B cell (primary cell): ENCODE measurements around the gene SLAIN2. TPM values are rescaled to one million over a fixed set of nuclear protein-coding genes. Genes with fewer than 3 reads are reported as not detected.
"Not testable (repeated sequence)": the region's sequence is repeated elsewhere in the genome, so short reads cannot be mapped to it uniquely, and the experiment has no call there.

Experiments
- ATAC-seq: fragments of 200-7000 bp; cut with Tn5 transposase; one replicate; pipeline ENCODE4 v1.10.0; 2021; ENCODE audit warnings: low read depth, mild to moderate bottlenecking, moderate number of reproducible peaks, moderate library complexity
- CTCF ChIA-PET: fragments of 350-600 bp; sonication (Branson Sonifier 250); formaldehyde crosslinking; loops from one replicate; lab custom pipeline; 2021; ENCODE audit warnings: antibody characterized with exemption, inconsistent platforms; lab: Charles Lee
- POLR2A ChIA-PET: fragments of 350-600 bp; sonication (Branson Sonifier 250); formaldehyde crosslinking; loops from one replicate; lab custom pipeline; 2021; ENCODE audit warnings: antibody characterized with exemption; lab: Charles Lee
- DNase-seq: peaks from one replicate; pipeline ENCODE4 v3.0.0; 2013
- H2AFZ ChIP-seq: 2 replicates; pipeline ENCODE4 v1.6.1; 2012; ENCODE audit warnings: mild to moderate bottlenecking, low read depth, low read length; ENCODE audit not compliant: insufficient read depth, poor library complexity, severe bottlenecking
- H3K27ac ChIP-seq, 2 donors: 1 replicate in 1 of 2; 2 replicates in 1 of 2; pipeline ENCODE4 v1.5.1; 2012 to 2013; ENCODE audit warnings: low read length in 2 of 2, mild to moderate bottlenecking in 2 of 2, moderate library complexity in 1 of 2
- H3K27me3 ChIP-seq, 4 experiments: fragments of 200-600 bp in 1 of 4; sonication (generic) in 1 of 4; replicated peaks in 1 of 4; 1 replicate in 2 of 4; 2 replicates in 2 of 4; pipeline versions ENCODE4 v1.6.1 to v1.7.0; 2013 to 2016; ENCODE audit warnings: low read length in 3 of 4, mild to moderate bottlenecking in 2 of 4, mixed read lengths in 1 of 4, moderate library complexity in 1 of 4; ENCODE audit not compliant: insufficient read depth in 4 of 4, control insufficient read depth in 3 of 4; ENCODE audit errors: control extremely low read depth in 1 of 4
- H3K36me3 ChIP-seq, 2 experiments: replicated peaks in 1 of 2; 1 replicate in 1 of 2; 2 replicates in 1 of 2; pipeline versions ENCODE4 v1.6.1 to v1.7.1; 2013; ENCODE audit warnings: low read length in 1 of 2; ENCODE audit not compliant: insufficient read depth in 2 of 2, control insufficient read depth in 1 of 2; ENCODE audit errors: control extremely low read depth in 1 of 2, extremely low read depth in 1 of 2
- H3K4me1 ChIP-seq, 2 donors: fragments of 200-600 bp in 1 of 2; sonication (generic) in 1 of 2; 1 replicate in 1 of 2; 2 replicates in 1 of 2; pipeline versions ENCODE4 v1.5.1 to v1.6.1; 2013 to 2017; ENCODE audit warnings: low read length in 2 of 2; ENCODE audit not compliant: control insufficient read depth in 2 of 2, insufficient read depth in 2 of 2
- H3K4me2 ChIP-seq: replicated peaks from 2 replicates; pipeline ENCODE3; 2012; ENCODE audit warnings: mild to moderate bottlenecking, low read depth, low read length; ENCODE audit not compliant: poor library complexity, severe bottlenecking
- H3K4me3 ChIP-seq, 5 experiments: fragments of 200-600 bp in 1 of 5; sonication (generic) in 1 of 5; 1 replicate in 3 of 5; 2 replicates in 2 of 5; pipeline versions ENCODE4 v1.5.1 to v1.7.0; 2011 to 2016; ENCODE audit warnings: low read length in 4 of 5, mild to moderate bottlenecking in 4 of 5, low read depth in 2 of 5, control low read depth in 1 of 5, moderate library complexity in 1 of 5; ENCODE audit not compliant: insufficient read depth in 1 of 5; ENCODE audit errors: control extremely low read depth in 1 of 5, extremely low read depth in 1 of 5
- H3K79me2 ChIP-seq: fragments of 200-600 bp; sonication (generic); one replicate; pipeline ENCODE4 v1.6.0; 2016; ENCODE audit warnings: low read length; ENCODE audit not compliant: control insufficient read depth, insufficient read depth
- H3K9ac ChIP-seq: fragments of 200-600 bp; sonication (generic); 2 replicates; pipeline ENCODE4 v1.6.1; 2017; ENCODE audit warnings: mild to moderate bottlenecking, low read length, moderate library complexity
- H3K9me3 ChIP-seq, 3 donors: one replicate each; pipeline versions ENCODE4 v1.6.1 to v1.7.1; 2013; ENCODE audit warnings: low read length in 2 of 3; ENCODE audit not compliant: control insufficient read depth in 2 of 3, insufficient read depth in 1 of 3; ENCODE audit errors: control extremely low read depth in 1 of 3
- H4K20me1 ChIP-seq: 2 replicates; pipeline ENCODE4 v1.6.0; 2012; ENCODE audit warnings: mild to moderate bottlenecking, low read length; ENCODE audit not compliant: insufficient read depth, control insufficient read depth, poor library complexity, severe bottlenecking
- H3K27ac Mint-ChIP-seq: one replicate; pipeline ENCODE4 v1.8.0; 2021; ENCODE audit warnings: mixed read lengths
- H3K27me3 Mint-ChIP-seq: one replicate; pipeline ENCODE4 v1.8.0; 2021; ENCODE audit warnings: mixed read lengths
- H3K4me1 Mint-ChIP-seq: one replicate; pipeline ENCODE4 v1.8.0; 2021; ENCODE audit warnings: mixed read lengths
- H3K4me3 Mint-ChIP-seq: one replicate; pipeline ENCODE4 v1.8.0; 2021; ENCODE audit warnings: mixed read lengths
- H3K9me3 Mint-ChIP-seq: one replicate; pipeline ENCODE4 v1.8.0; 2022; ENCODE audit warnings: mixed read lengths; ENCODE audit not compliant: insufficient read depth
- CTCF ChIP-seq: fragments of 200-600 bp; IDR thresholded peaks from one replicate; pipeline ENCODE4 v1.8.0; 2022; ENCODE audit warnings: antibody characterized with exemption, mild to moderate bottlenecking
- EZH2 ChIP-seq: IDR thresholded peaks from 2 replicates; pipeline ENCODE4 v1.6.1; 2012; ENCODE audit warnings: borderline replicate concordance, low read depth, mild to moderate bottlenecking, moderate library complexity, low read length; ENCODE audit not compliant: insufficient read depth, poor library complexity, severe bottlenecking
- WGBS: methylation state at CpG from one replicate; pipeline ENCODE4 v1.1.5; 2013; ENCODE audit warnings: missing lambda C conversion rate; ENCODE audit not compliant: insufficient coverage; 5-methylcytosine and 5-hydroxymethylcytosine counted together
- intact Hi-C: fragments of 100-400 bp; cut with micrococcal nuclease; formaldehyde crosslinking; loops from one replicate; pipeline ENCODE4 v1.10.0; 2022
- polyA plus RNA-seq: library from polyadenylated mRNA; depleted of rRNA; stranded (reverse); fragments of >200 nt; gene quantifications from 2 replicates; pipeline ENCODE4 v1.2.3, GENCODE V29; 2012
- total RNA-seq, 2 donors: library from RNA; stranded (reverse); fragments of 120-200 nt in 1 of 2; gene quantifications; 1 replicate in 1 of 2; 2 replicates in 1 of 2; pipeline versions ENCODE4 v1.2.3 to v1.2.4, GENCODE V29; 2013 to 2022

The SLAIN2 gene
- total and polyA plus RNA-seq, 2 donors (not counting 1 experiment from before 2014, with no cell fraction given) = 19.7 to 69.1 TPM

- Histone ChIP-seq H3K27me3 (no peaks in the 10 kb centered on the region), H2AFZ (no peak overlapping the region), H3K36me3 (no peaks in the 10 kb centered on the region), H3K79me2 (no peaks in the 10 kb centered on the region), H3K9ac (no peak overlapping the region), H4K20me1 (no peaks in the 10 kb centered on the region), H3K9me3 (peaks cover 0 to 1% (median 0%) of the 10 kb centered on the region in 3 donors), H3K27ac (no peak overlapping the region), H3K4me1 (no peaks in the 10 kb centered on the region), H3K4me3 (no peak overlapping the region), H3K4me2 (no peak overlapping the region)
- peaks cover 5% of the 10 kb centered on the region for H3K27me3 Mint-ChIP-seq
- ChIA-PET CTCF (no interaction called here), POLR2A (no interaction called here)
- WGBS = no CpG with 5 or more reads among the region's 1 CpG
- ATAC-seq (no peak), DNase-seq (no peak)
- H3K4me3 Mint-ChIP-seq = no peak overlapping the region
- intact Hi-C loops = no loop called here
- no peaks in the 10 kb centered on the region for H3K4me1 Mint-ChIP-seq
- H3K27ac Mint-ChIP-seq = no peak overlapping the region
- TF ChIP-seq CTCF (no peak), EZH2 (no peak)
- no peaks in the 10 kb centered on the region for H3K9me3 Mint-ChIP-seq
These were observed 95.0 kb downstream of the SLAIN2 start for GRCh38 chr4:48436318-48436717.

GRCh38 chr4:48439988-48440387, 98.7 kb downstream of the SLAIN2 start:
- H3K27me3 Mint-ChIP-seq = peaks cover 7% of the 10 kb centered on the region
- no peaks in the 10 kb centered on the region for H3K36me3 ChIP-seq
- no peak overlapping the region for H3K4me2 ChIP-seq
- H3K4me3 Mint-ChIP-seq = no peak overlapping the region
- H2AFZ ChIP-seq = no peak overlapping the region
- no peaks in the 10 kb centered on the region for H3K4me1 ChIP-seq
- no peak for DNase-seq
- H3K27ac ChIP-seq = no peak overlapping the region
- no peak for ATAC-seq
- H3K4me3 ChIP-seq = no peak overlapping the region
- ChIA-PET POLR2A (no interaction called here), CTCF (no interaction called here)
- no peak for TF ChIP-seq EZH2
- TF ChIP-seq CTCF = no peak
- no peak overlapping the region for H3K9ac ChIP-seq
- 86% methylated on average over 1 of the region's 2 CpGs for WGBS
- H3K9me3 Mint-ChIP-seq = no peaks in the 10 kb centered on the region
- H3K9me3 ChIP-seq = peaks cover 0 to 1% (median 0%) of the 10 kb centered on the region in 3 donors
- intact Hi-C loops = no loop called here
- H3K27me3 ChIP-seq = no peaks in the 10 kb centered on the region
- H3K27ac Mint-ChIP-seq = no peak overlapping the region
- H3K4me1 Mint-ChIP-seq = no peaks in the 10 kb centered on the region
- H4K20me1 ChIP-seq = no peaks in the 10 kb centered on the region
- H3K79me2 ChIP-seq = no peaks in the 10 kb centered on the region

- H3K4me1 ChIP-seq, H3K9me3 Mint-ChIP-seq, H3K4me3 ChIP-seq, H3K36me3 ChIP-seq, H4K20me1 ChIP-seq, H3K27ac Mint-ChIP-seq, H2AFZ ChIP-seq, POLR2A ChIA-PET, H3K9ac ChIP-seq, H3K27ac ChIP-seq, H3K27me3 Mint-ChIP-seq, H3K4me1 Mint-ChIP-seq, H3K79me2 ChIP-seq, ATAC-seq, H3K4me2 ChIP-seq, CTCF ChIA-PET, H3K27me3 ChIP-seq, DNase-seq, H3K9me3 ChIP-seq, intact Hi-C loops, H3K4me3 Mint-ChIP-seq: not testable (repeated sequence)
- WGBS = no CpG with 5 or more reads among the region's 5 CpGs
These were observed 99.6 kb downstream of the SLAIN2 start for GRCh38 chr4:48440914-48441313.
